HepG2 (cell line): ENCODE measurements around the gene SLC22A23. TPM values are rescaled to one million over a fixed set of nuclear protein-coding genes. Genes with fewer than 3 reads are reported as not detected.

Source experiments
- ASH2L ChIP-seq: fragments of 300-600, 200-600 bp; sonication (generic); IDR thresholded peaks from 2 replicates; pipeline ENCODE4 v1.7.0; 2017; ENCODE audit warnings: low read depth, mild to moderate bottlenecking, moderate library complexity, mixed read lengths, low read length; ENCODE audit not compliant: insufficient read length
- ATAD3A ChIP-seq: sonication (generic); formaldehyde crosslinking; IDR thresholded peaks from 2 replicates; pipeline ENCODE4 v1.4.0; 2020; ENCODE audit warnings: missing genetic modification reagents
- CREB1 ChIP-seq, 2 experiments: fragments of 450-650 bp in 1 of 2; IDR thresholded peaks; 2 replicates each; pipeline ENCODE4 v1.6.1; 2016 to 2017; ENCODE audit warnings: control low read depth in 1 of 2, mild to moderate bottlenecking in 1 of 2, missing compliant biosample characterization in 1 of 2, missing genetic modification characterization in 1 of 2
- EED ChIP-seq: sonication (generic); formaldehyde crosslinking; IDR thresholded peaks from 2 replicates; pipeline ENCODE4 v1.5.0; 2020; ENCODE audit warnings: mild to moderate bottlenecking, missing genetic modification reagents
- FOXK1 ChIP-seq: sonication (generic); formaldehyde crosslinking; IDR thresholded peaks from 2 replicates; pipeline ENCODE4 v1.4.0; 2020; ENCODE audit warnings: low read depth, missing genetic modification reagents, borderline replicate concordance
- FOXK2 ChIP-seq: fragments of 450-650 bp; IDR thresholded peaks from 2 replicates; pipeline ENCODE4 v1.6.1; 2016
- FOXO4 ChIP-seq: sonication (generic); formaldehyde crosslinking; conservative IDR thresholded peaks from 2 replicates; pipeline ENCODE4 v1.8.1; 2023; ENCODE audit warnings: missing genetic modification reagents
- HNRNPL ChIP-seq: fragments of 200-400 bp; formaldehyde crosslinking; IDR thresholded peaks from 2 replicates; pipeline ENCODE4 v1.6.1; 2017; ENCODE audit warnings: mild to moderate bottlenecking, low read depth, low read length
- MEIS1 ChIP-seq: sonication (generic); formaldehyde crosslinking; IDR thresholded peaks from 2 replicates; pipeline ENCODE4 v1.9.0; 2021; ENCODE audit warnings: mild to moderate bottlenecking, missing genetic modification reagents, moderate library complexity, borderline replicate concordance
- MIXL1 ChIP-seq: IDR thresholded peaks from 2 replicates; pipeline ENCODE4 v1.6.1; 2016
- MXI1 ChIP-seq: IDR thresholded peaks from 3 replicates; pipeline ENCODE4 v1.6.1; 2012; ENCODE audit warnings: low read depth, low read length, inconsistent platforms, borderline replicate concordance
- NAIF1 ChIP-seq: sonication (generic); formaldehyde crosslinking; IDR thresholded peaks from 2 replicates; pipeline ENCODE4 v1.5.0; 2020; ENCODE audit warnings: mild to moderate bottlenecking, missing genetic modification reagents, borderline replicate concordance
- NR2F1 ChIP-seq, 2 experiments: fragments of 450-650 bp in 1 of 2; formaldehyde crosslinking in 1 of 2; IDR thresholded peaks; 2 replicates each; pipeline versions ENCODE4 v1.5.0 to v1.6.1; 2016 to 2020; ENCODE audit warnings: mild to moderate bottlenecking in 1 of 2, missing compliant biosample characterization in 1 of 2, missing genetic modification reagents in 1 of 2, moderate library complexity in 1 of 2
- PITX1 ChIP-seq: sonication (generic); formaldehyde crosslinking; IDR thresholded peaks from 2 replicates; pipeline ENCODE4 v1.5.1; 2020; ENCODE audit warnings: mild to moderate bottlenecking, missing genetic modification reagents
- SMAD3 ChIP-seq: sonication (generic); formaldehyde crosslinking; IDR thresholded peaks from 2 replicates; pipeline ENCODE4 v1.4.0; 2020; ENCODE audit warnings: missing genetic modification reagents
- SOX6 ChIP-seq, 2 experiments: fragments of 450-650 bp in 1 of 2; sonication (generic) in 1 of 2; formaldehyde crosslinking in 1 of 2; IDR thresholded peaks; 2 replicates each; pipeline versions ENCODE4 v1.4.0 to v1.6.1; 2017 to 2020; ENCODE audit warnings: antibody characterized with exemption in 1 of 2, mild to moderate bottlenecking in 1 of 2, missing genetic modification reagents in 1 of 2
- ZBTB2 ChIP-seq: sonication (generic); formaldehyde crosslinking; IDR thresholded peaks from 2 replicates; pipeline ENCODE4 v1.8.0; 2022; ENCODE audit warnings: low read depth, missing genetic modification reagents
- ZBTB38 ChIP-seq: sonication (generic); formaldehyde crosslinking; IDR thresholded peaks from 2 replicates; pipeline ENCODE4 v1.5.1; 2020; ENCODE audit warnings: mild to moderate bottlenecking, missing genetic modification reagents
- ZNF383 ChIP-seq: sonication (generic); formaldehyde crosslinking; IDR thresholded peaks from 2 replicates; pipeline ENCODE4 v1.4.0; 2020; ENCODE audit warnings: missing genetic modification reagents, mild to moderate bottlenecking, borderline replicate concordance
- ZNF557 ChIP-seq: sonication (generic); formaldehyde crosslinking; IDR thresholded peaks from 2 replicates; pipeline ENCODE4 v1.4.0; 2020; ENCODE audit warnings: missing genetic modification reagents
- ZNF562 ChIP-seq: sonication (generic); formaldehyde crosslinking; IDR thresholded peaks from 2 replicates; pipeline ENCODE4 v1.8.0; 2022; ENCODE audit warnings: missing genetic modification reagents, borderline replicate concordance
- ZNF660 ChIP-seq: sonication (generic); formaldehyde crosslinking; IDR thresholded peaks from 2 replicates; pipeline ENCODE4 v1.5.1; 2020; ENCODE audit warnings: mild to moderate bottlenecking, low read depth, missing genetic modification reagents, borderline replicate concordance
- ZNF691 ChIP-seq: sonication (generic); formaldehyde crosslinking; IDR thresholded peaks from 2 replicates; pipeline ENCODE4 v1.4.0; 2020; ENCODE audit warnings: missing genetic modification reagents, low read depth, mild to moderate bottlenecking, borderline replicate concordance
- ZNF784 ChIP-seq: sonication (generic); formaldehyde crosslinking; IDR thresholded peaks from 2 replicates; pipeline ENCODE4 v1.5.1; 2020; ENCODE audit warnings: missing genetic modification reagents, mild to moderate bottlenecking, borderline replicate concordance
- ZNF792 ChIP-seq: IDR thresholded peaks from 2 replicates; pipeline ENCODE4 v1.6.1; 2016
- polyA plus RNA-seq, 8 experiments: library from polyadenylated mRNA; depleted of rRNA in 3 of 8; stranded (reverse) in 7 of 8; unstranded in 1 of 8; fragments of >200 nt; fragmentation: Illumina TruSeq in 4 of 8; extraction: Trizol in 4 of 8; gene quantifications; 2 replicates each; pipeline versions ENCODE4 v1.2.1 to v1.2.3, GENCODE V29; 2011 to 2016; ENCODE audit warnings: low read depth in 4 of 8, missing spikeins in 1 of 8, mixed read lengths in 1 of 8; ENCODE audit not compliant: insufficient read depth in 1 of 8
- total RNA-seq, 5 experiments: library from RNA; depleted of rRNA; stranded (reverse); fragments of >200 nt; fragmentation: Illumina TruSeq; extraction: Trizol; gene quantifications; 2 replicates each; pipeline ENCODE4 v1.2.3, GENCODE V29; 2016; ENCODE audit warnings: low read depth in 1 of 5

The SLC22A23 gene
- total and polyA plus RNA-seq, 2 of the 13 experiments (the other 11 are each of a cell fraction or from before 2014, with no cell fraction given), result 11.8 to 17.5 TPM

GRCh38 chr6:3382326-3383279 is 74.2 kb downstream of the SLC22A23 start (continued):
- TF ChIP-seq ASH2L (peak; percentile 77), FOXK2 (no peak), ZNF784 (CRISPR knock-in tag) (no peak), MIXL1 (CRISPR knock-in tag) (peak; percentile 44; the same call in 1 of the 2 replicates), EED (CRISPR knock-in tag) (no peak), NAIF1 (CRISPR knock-in tag) (no peak), FOXK1 (peak; percentile 83; the same call in 1 of the 2 replicates), ZNF792 (no peak), ATAD3A (CRISPR knock-in tag) (no peak), PITX1 (no peak), SMAD3 (CRISPR knock-in tag) (peak; percentile 19; the same call in 1 of the 2 replicates), ZNF691 (CRISPR knock-in tag) (no peak), ZNF660 (CRISPR knock-in tag) (no peak), MXI1 (no peak), ZNF562 (CRISPR knock-in tag) (no peak), ZNF383 (CRISPR knock-in tag) (no peak), ZBTB38 (CRISPR knock-in tag) (no peak), ZNF557 (CRISPR knock-in tag) (no peak), CREB1 (IDR thresholded peaks at IDR 0.05) (peak; percentile 32; the same call in 1 of the 2 replicates), CREB1 (CRISPR knock-in tag; IDR thresholded peaks at IDR 0.05) (no peak), ZBTB2 (no peak), NR2F1 (CRISPR knock-in tag; IDR thresholded peaks at IDR 0.05) (0 out of 4 replicates have a peak, but pooled peaks of 1 of the 2 experiments have one; percentile 52), SOX6 (IDR thresholded peaks at IDR 0.05) (no peak), SOX6 (CRISPR knock-in tag; IDR thresholded peaks at IDR 0.05) (peak; percentile 78), FOXO4 (CRISPR knock-in tag) (no peak), HNRNPL (no peak), MEIS1 (no peak)
